SK-N-SH (cell line): Measurements from ENCODE around the gene AP4S1. TPM values are rescaled to one million over a fixed set of nuclear protein-coding genes. Genes with fewer than 3 reads are reported as not detected.
"Not testable (repeated sequence)": the region's sequence is repeated elsewhere in the genome, so short reads cannot be mapped to it uniquely, and the experiment has no call there.

Experiments
- CTCF ChIA-PET: fragments of 300-600, 350-600 bp; formaldehyde crosslinking; extraction: SDS; loops from one replicate; lab custom pipeline; 2021; lab: Yijun Ruan, JAX
- POLR2A ChIA-PET: fragments of 350-600 bp; sonication (Branson Sonifier 250); formaldehyde crosslinking; extraction: SDS; loops from one replicate; lab custom pipeline; 2020; ENCODE audit warnings: antibody characterized with exemption, inconsistent platforms; lab: Yijun Ruan, JAX
- DNase-seq: peaks from one replicate; pipeline ENCODE4 v3.0.0; 2012
- H2AFZ ChIP-seq: fragments of 200-600 bp; sonication (generic); 2 replicates; pipeline ENCODE4 v1.8.1; 2016; ENCODE audit warnings: antibody characterized with exemption, mild to moderate bottlenecking, low read depth
- H3F3A ChIP-seq: fragments of 200-600 bp; sonication (generic); replicated peaks from 2 replicates; pipeline ENCODE3; 2016; ENCODE audit warnings: antibody characterized with exemption, mild to moderate bottlenecking; ENCODE audit not compliant: insufficient read depth
- H3K27ac ChIP-seq, 2 experiments: fragments of 200-500 bp in 1 of 2; fragments of 200-600 bp in 1 of 2; sonication (Bioruptor generic) in 1 of 2; sonication (generic), shearing (Covaris generic) in 1 of 2; 2 replicates each; pipeline versions ENCODE4 v1.5.1 to v1.6.1; 2014 to 2016; ENCODE audit warnings: low read depth in 2 of 2, inconsistent platforms in 1 of 2, low read length in 1 of 2, mild to moderate bottlenecking in 1 of 2, mixed read lengths in 1 of 2
- H3K27me3 ChIP-seq: fragments of 200-600 bp; sonication (generic), shearing (Covaris generic); 2 replicates; pipeline ENCODE4 v1.6.1; 2016; ENCODE audit warnings: mixed run types; ENCODE audit not compliant: insufficient read depth
- H3K36me3 ChIP-seq, 2 experiments: fragments of 200-500 bp in 1 of 2; fragments of 200-600 bp in 1 of 2; sonication (Bioruptor generic) in 1 of 2; sonication (generic) in 1 of 2; replicated peaks in 1 of 2; 2 replicates each; pipeline versions ENCODE3 to v1.5.1; 2014 to 2016; ENCODE audit warnings: low read length in 1 of 2, mild to moderate bottlenecking in 1 of 2; ENCODE audit not compliant: insufficient read depth in 2 of 2, control insufficient read depth in 1 of 2
- H3K4me1 ChIP-seq, 2 experiments: fragments of 200-500 bp in 1 of 2; fragments of 200-600 bp in 1 of 2; sonication (Bioruptor generic) in 1 of 2; sonication (generic), shearing (Covaris generic) in 1 of 2; 2 replicates each; pipeline versions ENCODE4 v1.5.1 to v1.6.1; 2014 to 2016; ENCODE audit warnings: low read depth in 1 of 2, low read length in 1 of 2, mixed run types in 1 of 2; ENCODE audit not compliant: insufficient read depth in 2 of 2, control insufficient read depth in 1 of 2
- H3K4me2 ChIP-seq: fragments of 200-600 bp; sonication (generic), shearing (Covaris generic); 2 replicates; pipeline ENCODE4 v1.6.1; 2017; ENCODE audit warnings: mixed run types
- H3K4me3 ChIP-seq, 2 experiments: fragments of 200-500 bp in 1 of 2; fragments of 200-600 bp in 1 of 2; sonication (Bioruptor generic) in 1 of 2; sonication (generic), shearing (Covaris generic) in 1 of 2; 2 replicates each; pipeline versions ENCODE4 v1.5.1 to v1.8.1; 2014 to 2016; ENCODE audit warnings: low read depth in 2 of 2, inconsistent platforms in 1 of 2, low read length in 1 of 2, mild to moderate bottlenecking in 1 of 2, mixed read lengths in 1 of 2, moderate library complexity in 1 of 2
- H3K79me2 ChIP-seq: fragments of 200-600 bp; sonication (generic); 2 replicates; pipeline ENCODE4 v1.8.1; 2017; ENCODE audit warnings: mild to moderate bottlenecking; ENCODE audit not compliant: insufficient read depth
- H3K9ac ChIP-seq: fragments of 200-600 bp; sonication (generic); 2 replicates; pipeline ENCODE4 v1.6.1; 2017; ENCODE audit warnings: mixed run types
- H3K9me2 ChIP-seq: fragments of 200-600 bp; sonication (generic); 2 replicates; pipeline ENCODE4 v1.6.1; 2017; ENCODE audit warnings: mixed run types
- H3K9me3 ChIP-seq: fragments of 200-600 bp; sonication (generic); 2 replicates; pipeline ENCODE4 v1.6.1; 2017; ENCODE audit warnings: mixed run types, mild to moderate bottlenecking, moderate library complexity
- H4K20me1 ChIP-seq: fragments of 200-600 bp; sonication (generic); 2 replicates; pipeline ENCODE4 v1.6.1; 2017; ENCODE audit warnings: mild to moderate bottlenecking, mixed run types; ENCODE audit not compliant: insufficient read depth
- EP300 ChIP-seq, 2 experiments: IDR thresholded peaks; 2 replicates each; pipeline versions ENCODE4 v1.4.0 to v1.6.1; 2012; ENCODE audit warnings: borderline replicate concordance in 1 of 2, low read depth in 1 of 2, low read length in 1 of 2
- FOSL2 ChIP-seq: IDR thresholded peaks from 2 replicates; pipeline ENCODE4 v1.4.0; 2012; ENCODE audit warnings: low read depth, mild to moderate bottlenecking, moderate library complexity, borderline replicate concordance
- FOXJ3 ChIP-seq: sonication (generic); formaldehyde crosslinking; IDR thresholded peaks from 2 replicates; pipeline ENCODE4 v1.5.1; 2020; ENCODE audit warnings: mild to moderate bottlenecking, missing genetic modification reagents
- FOXM1 ChIP-seq: IDR thresholded peaks from 2 replicates; pipeline ENCODE4 v1.4.0; 2012; ENCODE audit warnings: low read depth, mild to moderate bottlenecking
- GABPA ChIP-seq: IDR thresholded peaks from 2 replicates; pipeline ENCODE4 v1.4.0; 2012; ENCODE audit warnings: low read depth, mild to moderate bottlenecking
- GATA2 ChIP-seq: sonication (generic); formaldehyde crosslinking; IDR thresholded peaks from 2 replicates; pipeline ENCODE4 v1.5.0; 2020; ENCODE audit warnings: mild to moderate bottlenecking, missing genetic modification reagents
- JUND ChIP-seq: IDR thresholded peaks from 2 replicates; pipeline ENCODE4 v1.4.0; 2012
- MEF2A ChIP-seq: IDR thresholded peaks from 2 replicates; pipeline ENCODE4 v1.4.0; 2012; ENCODE audit warnings: low read depth, borderline replicate concordance
- MXI1 ChIP-seq: IDR thresholded peaks from 2 replicates; pipeline ENCODE4 v1.6.1; 2012; ENCODE audit warnings: mild to moderate bottlenecking, low read depth, low read length, improper control_type of control experiment
- NFIC ChIP-seq: IDR thresholded peaks from 2 replicates; pipeline ENCODE4 v1.4.0; 2012; ENCODE audit warnings: borderline replicate concordance
- POLR2AphosphoS5 ChIP-seq: IDR thresholded peaks from 2 replicates; pipeline ENCODE4 v1.6.1; 2012; ENCODE audit warnings: low read depth, low read length
- RCOR1 ChIP-seq: fragments of 150-350 bp; IDR thresholded peaks from 2 replicates; pipeline ENCODE4 v1.6.1; 2017; ENCODE audit warnings: antibody characterized with exemption, low read length
- RXRA ChIP-seq: IDR thresholded peaks from 2 replicates; pipeline ENCODE4 v1.4.0; 2012; ENCODE audit warnings: low read depth, mild to moderate bottlenecking, borderline replicate concordance
- TAF1 ChIP-seq: IDR thresholded peaks from 2 replicates; pipeline ENCODE4 v1.6.1; 2012; ENCODE audit warnings: low read depth, mild to moderate bottlenecking, low read length, moderate library complexity, borderline replicate concordance
- TEAD4 ChIP-seq: IDR thresholded peaks from 2 replicates; pipeline ENCODE4 v1.4.0; 2012; ENCODE audit warnings: mild to moderate bottlenecking, borderline replicate concordance; ENCODE audit not compliant: insufficient read depth
- YY1 ChIP-seq: IDR thresholded peaks from 2 replicates; pipeline ENCODE4 v1.4.0; 2012; ENCODE audit warnings: low read depth, mild to moderate bottlenecking
- WGBS: methylation state at CpG from one replicate; pipeline ENCODE4 v1.1.6; 2017; ENCODE audit warnings: low lambda C conversion rate; 5-methylcytosine and 5-hydroxymethylcytosine counted together
- polyA plus RNA-seq, 3 experiments: library from polyadenylated mRNA; depleted of rRNA; stranded (reverse); fragments of >200 nt; gene quantifications; 2 replicates each; pipeline ENCODE4 v1.2.3, GENCODE V29; 2012
- TF ChIP-seq, protein P1 (sequence below): IDR thresholded peaks from 2 replicates; pipeline ENCODE4 v1.4.0; 2012; ENCODE audit warnings: low read depth, borderline replicate concordance
- TF ChIP-seq, protein P2 (sequence below): IDR thresholded peaks from 2 replicates; pipeline ENCODE4 v1.6.1; 2012; ENCODE audit warnings: mild to moderate bottlenecking, low read depth, low read length, moderate library complexity
- TF ChIP-seq, protein P3 (sequence below): fragments of 150-350 bp; IDR thresholded peaks from 2 replicates; pipeline ENCODE4 v1.6.1; 2016; ENCODE audit warnings: mild to moderate bottlenecking, low read depth, low read length

Gene AP4S1
- polyA plus RNA-seq, 1 of the 3 experiments (the other 2 are of a cell fraction) = 1.7 TPM

DNA sequence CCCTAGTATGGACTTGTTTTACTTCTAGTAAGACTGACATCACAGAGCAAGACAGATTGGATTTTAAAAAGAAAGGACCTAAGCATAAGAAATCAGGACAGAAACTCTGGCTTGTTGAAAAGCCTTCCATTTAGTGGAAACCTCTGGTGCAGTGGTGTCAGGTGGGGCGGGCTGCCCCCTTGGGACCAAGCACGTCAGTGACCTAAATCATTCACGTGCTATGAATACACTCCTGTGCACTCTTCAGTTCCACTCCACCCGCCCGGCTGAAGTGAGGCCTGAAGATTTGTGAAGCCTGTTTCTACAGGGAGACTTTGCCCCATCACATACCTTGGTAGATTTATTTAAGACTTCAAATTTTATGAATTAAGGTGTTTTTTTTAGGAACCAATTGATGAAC is 58.9 kb downstream of the AP4S1 start:
- no peak for DNase-seq
- 98% methylated on average over 5 of the region's 5 CpGs for WGBS
- H3K9me3 ChIP-seq = no peaks in the 10 kb centered on the region
- no peaks in the 10 kb centered on the region for H3K36me3 ChIP-seq
- ChIA-PET CTCF (interaction anchor here (1.6 to 2.9 kb wide), 3 partner anchors 12 to 104 kb away, joined by 3 to 24 read pairs (median 3); no protein-coding TSS in a partner anchor), POLR2A (no interaction called here)
- H4K20me1 ChIP-seq = no peaks in the 10 kb centered on the region
- H2AFZ ChIP-seq = no peak overlapping the region
- no peaks in the 10 kb centered on the region for H3K9me2 ChIP-seq
- no peaks in the 10 kb centered on the region for H3K27me3 ChIP-seq
- H3K4me2 ChIP-seq = no peak overlapping the region
- no peak overlapping the region for H3K27ac ChIP-seq
- no peaks in the 10 kb centered on the region for H3K4me1 ChIP-seq
- no peak overlapping the region for H3K9ac ChIP-seq
- no peak overlapping the region for H3K4me3 ChIP-seq
- no peaks in the 10 kb centered on the region for H3K79me2 ChIP-seq
- TF ChIP-seq RXRA (no peak), TAF1 (no peak), YY1 (no peak)
- TF ChIP-seq, all 33 proteins: peak for 0
- peaks cover 6% of the 10 kb centered on the region for H3F3A ChIP-seq

DNA sequence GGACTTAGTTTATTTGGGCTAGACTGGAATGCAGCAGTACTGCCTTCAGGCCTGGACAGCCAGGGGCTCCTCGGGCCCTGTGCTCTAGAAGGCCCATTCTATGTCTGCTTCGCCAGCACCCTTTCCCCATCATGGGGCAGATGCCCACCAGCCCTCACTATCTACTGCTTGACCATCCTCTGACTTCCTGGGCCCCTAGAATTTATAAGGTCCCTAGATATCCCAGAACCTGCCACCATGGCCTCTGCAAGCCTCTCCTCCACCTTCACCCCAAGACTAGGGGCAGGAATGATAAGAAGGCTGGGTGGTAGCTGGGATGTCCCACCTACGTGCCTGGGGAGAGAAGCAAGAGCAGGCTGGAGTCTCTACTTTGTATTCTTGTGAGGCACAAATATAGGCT is 59.6 kb downstream of the AP4S1 start:
- no peak overlapping the region for H3K4me2 ChIP-seq
- ChIA-PET CTCF (interaction anchor here (0.9 to 1.6 kb wide), 2 partner anchors 11 to 105 kb away, joined by 3 read pairs; no protein-coding TSS in a partner anchor), POLR2A (no interaction called here)
- H3K27me3 ChIP-seq = no peaks in the 10 kb centered on the region
- TF ChIP-seq FOSL2 (no peak), FOXM1 (no peak), FOXJ3 (CRISPR knock-in tag) (no peak), JUND (no peak), POLR2AphosphoS5 (no peak), EP300 (IDR thresholded peaks at IDR 0.05; ENCODE audit: borderline replicate concordance in 1 of 2, low read depth in 1 of 2, low read length in 1 of 2) (no peak), GATA2 (CRISPR knock-in tag) (no peak), GABPA (no peak), MXI1 (no peak), RCOR1 (no peak), NFIC (no peak), MEF2A (no peak), TEAD4 (no peak)
- TF ChIP-seq, protein P1, sequence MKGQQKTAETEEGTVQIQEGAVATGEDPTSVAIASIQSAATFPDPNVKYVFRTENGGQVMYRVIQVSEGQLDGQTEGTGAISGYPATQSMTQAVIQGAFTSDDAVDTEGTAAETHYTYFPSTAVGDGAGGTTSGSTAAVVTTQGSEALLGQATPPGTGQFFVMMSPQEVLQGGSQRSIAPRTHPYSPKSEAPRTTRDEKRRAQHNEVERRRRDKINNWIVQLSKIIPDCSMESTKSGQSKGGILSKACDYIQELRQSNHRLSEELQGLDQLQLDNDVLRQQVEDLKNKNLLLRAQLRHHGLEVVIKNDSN = no peak
- TF ChIP-seq, protein P2, sequence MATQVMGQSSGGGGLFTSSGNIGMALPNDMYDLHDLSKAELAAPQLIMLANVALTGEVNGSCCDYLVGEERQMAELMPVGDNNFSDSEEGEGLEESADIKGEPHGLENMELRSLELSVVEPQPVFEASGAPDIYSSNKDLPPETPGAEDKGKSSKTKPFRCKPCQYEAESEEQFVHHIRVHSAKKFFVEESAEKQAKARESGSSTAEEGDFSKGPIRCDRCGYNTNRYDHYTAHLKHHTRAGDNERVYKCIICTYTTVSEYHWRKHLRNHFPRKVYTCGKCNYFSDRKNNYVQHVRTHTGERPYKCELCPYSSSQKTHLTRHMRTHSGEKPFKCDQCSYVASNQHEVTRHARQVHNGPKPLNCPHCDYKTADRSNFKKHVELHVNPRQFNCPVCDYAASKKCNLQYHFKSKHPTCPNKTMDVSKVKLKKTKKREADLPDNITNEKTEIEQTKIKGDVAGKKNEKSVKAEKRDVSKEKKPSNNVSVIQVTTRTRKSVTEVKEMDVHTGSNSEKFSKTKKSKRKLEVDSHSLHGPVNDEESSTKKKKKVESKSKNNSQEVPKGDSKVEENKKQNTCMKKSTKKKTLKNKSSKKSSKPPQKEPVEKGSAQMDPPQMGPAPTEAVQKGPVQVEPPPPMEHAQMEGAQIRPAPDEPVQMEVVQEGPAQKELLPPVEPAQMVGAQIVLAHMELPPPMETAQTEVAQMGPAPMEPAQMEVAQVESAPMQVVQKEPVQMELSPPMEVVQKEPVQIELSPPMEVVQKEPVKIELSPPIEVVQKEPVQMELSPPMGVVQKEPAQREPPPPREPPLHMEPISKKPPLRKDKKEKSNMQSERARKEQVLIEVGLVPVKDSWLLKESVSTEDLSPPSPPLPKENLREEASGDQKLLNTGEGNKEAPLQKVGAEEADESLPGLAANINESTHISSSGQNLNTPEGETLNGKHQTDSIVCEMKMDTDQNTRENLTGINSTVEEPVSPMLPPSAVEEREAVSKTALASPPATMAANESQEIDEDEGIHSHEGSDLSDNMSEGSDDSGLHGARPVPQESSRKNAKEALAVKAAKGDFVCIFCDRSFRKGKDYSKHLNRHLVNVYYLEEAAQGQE = no peak
- TF ChIP-seq, protein P3, sequence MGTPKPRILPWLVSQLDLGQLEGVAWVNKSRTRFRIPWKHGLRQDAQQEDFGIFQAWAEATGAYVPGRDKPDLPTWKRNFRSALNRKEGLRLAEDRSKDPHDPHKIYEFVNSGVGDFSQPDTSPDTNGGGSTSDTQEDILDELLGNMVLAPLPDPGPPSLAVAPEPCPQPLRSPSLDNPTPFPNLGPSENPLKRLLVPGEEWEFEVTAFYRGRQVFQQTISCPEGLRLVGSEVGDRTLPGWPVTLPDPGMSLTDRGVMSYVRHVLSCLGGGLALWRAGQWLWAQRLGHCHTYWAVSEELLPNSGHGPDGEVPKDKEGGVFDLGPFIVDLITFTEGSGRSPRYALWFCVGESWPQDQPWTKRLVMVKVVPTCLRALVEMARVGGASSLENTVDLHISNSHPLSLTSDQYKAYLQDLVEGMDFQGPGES = no peak
- no peaks in the 10 kb centered on the region for H3K36me3 ChIP-seq
- peaks cover 6% of the 10 kb centered on the region for H3F3A ChIP-seq
- H3K4me3 ChIP-seq = no peak overlapping the region
- no peaks in the 10 kb centered on the region for H4K20me1 ChIP-seq
- 97% methylated on average over 3 of the region's 3 CpGs for WGBS
- no peaks in the 10 kb centered on the region for H3K9me2 ChIP-seq
- no peak for DNase-seq
- H3K4me1 ChIP-seq = no peaks in the 10 kb centered on the region
- H3K9ac ChIP-seq = no peak overlapping the region
- no peaks in the 10 kb centered on the region for H3K79me2 ChIP-seq
- no peaks in the 10 kb centered on the region for H3K9me3 ChIP-seq
- no peak overlapping the region for H2AFZ ChIP-seq
- no peak overlapping the region for H3K27ac ChIP-seq

DNA sequence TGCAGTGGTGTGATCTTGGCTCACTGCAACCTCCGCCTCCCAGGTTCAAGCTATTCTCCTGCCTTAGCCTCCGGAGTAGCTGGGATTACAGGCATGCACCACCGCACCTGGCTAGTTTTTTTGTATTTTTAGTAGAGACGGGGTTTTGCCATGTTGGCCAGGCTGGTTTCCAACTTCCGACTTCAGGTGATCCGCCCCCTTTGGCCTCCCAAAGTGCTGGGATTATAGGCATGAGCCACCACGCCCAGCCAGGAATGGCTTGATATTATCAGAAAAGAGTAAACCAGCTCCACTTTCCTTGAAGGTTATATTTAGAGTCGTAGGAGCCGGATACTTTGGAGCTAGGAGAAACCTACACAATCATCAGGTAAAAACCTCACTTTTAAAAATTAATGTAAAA is 61.0 kb downstream of the AP4S1 start:
- H4K20me1 ChIP-seq, DNase-seq, H3K9ac ChIP-seq, H3K4me1 ChIP-seq, POLR2A ChIA-PET, H3K4me3 ChIP-seq, H3K27ac ChIP-seq, H3K4me2 ChIP-seq, H3K9me3 ChIP-seq, H3K27me3 ChIP-seq, H3K79me2 ChIP-seq, H3K9me2 ChIP-seq, H3K36me3 ChIP-seq, H3F3A ChIP-seq, H2AFZ ChIP-seq: not testable (repeated sequence)
- 89% methylated on average over 9 of the region's 9 CpGs for WGBS
- CTCF ChIA-PET = interaction anchor here (1.4 to 1.5 kb wide), 2 partner anchors 14 to 106 kb away, joined by 3 to 5 read pairs; no protein-coding TSS in a partner anchor
